ENCODE measurements around the gene LIN52.
"Not testable (repeated sequence)": the region's sequence is repeated elsewhere in the genome, so short reads cannot be mapped to it uniquely, and the experiment has no call there.

The LIN52 gene

GRCh38 chr14:74109369-74109768 is 24.6 kb downstream of the LIN52 start:
- Histone ChIP-seq H3K4me2 (ENCODE audit: low read length) (no peak overlapping the region), H3K27ac (ENCODE audit: low read length) (no peak overlapping the region), H4K20me1 (ENCODE audit: insufficient read depth, low read length) (no peaks in the 10 kb centered on the region), H3K79me2 (ENCODE audit: low read length) (no peaks in the 10 kb centered on the region), H3K4me3 (ENCODE audit: low read length) (no peak overlapping the region), H3K36me3 (replicated peaks; ENCODE audit: low read depth, low read length) (peaks cover 10% of the 10 kb centered on the region), H3K9ac (ENCODE audit: low read length) (no peak overlapping the region), H3K4me1 (ENCODE audit: low read length) (no peaks in the 10 kb centered on the region), H3K27me3 (ENCODE audit: low read depth, low read length) (no peaks in the 10 kb centered on the region), H3K9me3 (ENCODE audit: insufficient read depth, low read length) (no peaks in the 10 kb centered on the region), H2AFZ (ENCODE audit: low read depth, low read length) (no peak overlapping the region)
- TF ChIP-seq EZH2phosphoT487 (IDR thresholded peaks at IDR 0.05; ENCODE audit: low read depth) (no peak), CTCF (IDR thresholded peaks at IDR 0.05; ENCODE audit: low read depth, low read length) (no peak)

GRCh38 chr14:74111395-74112216 is 26.9 kb downstream of the LIN52 start:
- H3K36me3 ChIP-seq (replicated peaks; ENCODE audit: low read depth, low read length); H3K79me2 ChIP-seq (ENCODE audit: low read length); H2AFZ ChIP-seq (ENCODE audit: low read depth, low read length); H3K4me1 ChIP-seq (ENCODE audit: low read length); H3K27ac ChIP-seq (ENCODE audit: low read length); H4K20me1 ChIP-seq (ENCODE audit: insufficient read depth, low read length); H3K9me3 ChIP-seq (ENCODE audit: insufficient read depth, low read length); H3K27me3 ChIP-seq (ENCODE audit: low read depth, low read length); H3K4me3 ChIP-seq (ENCODE audit: low read length); H3K4me2 ChIP-seq (ENCODE audit: low read length); H3K9ac ChIP-seq (ENCODE audit: low read length): not testable (repeated sequence)
- peak; percentile 66 for TF ChIP-seq CTCF (IDR thresholded peaks at IDR 0.05; ENCODE audit: low read depth, low read length)

GRCh38 chr14:74125487-74125886 is 40.7 kb downstream of the LIN52 start:
- H3K4me1 ChIP-seq (ENCODE audit: low read length); H3K9me3 ChIP-seq (ENCODE audit: insufficient read depth, low read length); H3K9ac ChIP-seq (ENCODE audit: low read length); H3K4me2 ChIP-seq (ENCODE audit: low read length); H3K27ac ChIP-seq (ENCODE audit: low read length); H2AFZ ChIP-seq (ENCODE audit: low read depth, low read length); H3K36me3 ChIP-seq (replicated peaks; ENCODE audit: low read depth, low read length); H3K4me3 ChIP-seq (ENCODE audit: low read length); H3K79me2 ChIP-seq (ENCODE audit: low read length); H4K20me1 ChIP-seq (ENCODE audit: insufficient read depth, low read length); H3K27me3 ChIP-seq (ENCODE audit: low read depth, low read length): not testable (repeated sequence)

GRCh38 chr14:74126315-74127013 is 41.7 kb downstream of the LIN52 start:
- H3K4me2 ChIP-seq (ENCODE audit: low read length), result no peak overlapping the region
- H3K79me2 ChIP-seq (ENCODE audit: low read length), result no peaks in the 10 kb centered on the region
- no peaks in the 10 kb centered on the region for H4K20me1 ChIP-seq (ENCODE audit: insufficient read depth, low read length)
- H3K9ac ChIP-seq (ENCODE audit: low read length), result no peak overlapping the region
- H3K9me3 ChIP-seq (ENCODE audit: insufficient read depth, low read length), result no peaks in the 10 kb centered on the region
- H3K4me3 ChIP-seq (ENCODE audit: low read length), result no peak overlapping the region
- no peaks in the 10 kb centered on the region for H3K4me1 ChIP-seq (ENCODE audit: low read length)
- no peak overlapping the region for H3K27ac ChIP-seq (ENCODE audit: low read length)
- H3K36me3 ChIP-seq (replicated peaks; ENCODE audit: low read depth, low read length), result no peaks in the 10 kb centered on the region
- TF ChIP-seq EZH2phosphoT487 (IDR thresholded peaks at IDR 0.05; ENCODE audit: low read depth) (no peak), CTCF (IDR thresholded peaks at IDR 0.05; ENCODE audit: low read depth, low read length) (no peak)
- no peaks in the 10 kb centered on the region for H3K27me3 ChIP-seq (ENCODE audit: low read depth, low read length)
- no peak overlapping the region for H2AFZ ChIP-seq (ENCODE audit: low read depth, low read length)

All from OCI-LY3 (cell line).